Left lobe of liver (tissue), 1 donor: ENCODE measurements around the gene MRPL51. TPM values are rescaled to one million over a fixed set of nuclear protein-coding genes. Genes with fewer than 3 reads are reported as not detected.

Experiments
- total RNA-seq: library from RNA; stranded (reverse); gene quantifications from one replicate; pipeline ENCODE4 v1.2.1, GENCODE V29; 2021
- donor health status: DM: no; HTN: yes; CAD: no.

The MRPL51 gene
- total RNA-seq, 1 donor from 2014 or later, result 84.1 TPM

Other genes starting within 250 kb of the MRPL51 start
- gene PLEKHG6, start 182.6 kb downstream of the MRPL51 start, total RNA-seq, result 5.0 TPM
- 76.0 TPM for gene TNFRSF1A, start 151.2 kb downstream of the MRPL51 start, total RNA-seq
- gene SCNN1A, start 117.7 kb downstream of the MRPL51 start, total RNA-seq, result 6.8 TPM
- gene LTBR, start 109.1 kb downstream of the MRPL51 start, total RNA-seq, result 106 TPM
- 0.58 TPM for gene CD27, start 48.3 kb downstream of the MRPL51 start, total RNA-seq
- gene TAPBPL, start 41.2 kb downstream of the MRPL51 start, total RNA-seq, result 15.8 TPM
- gene VAMP1, start 22.6 kb downstream of the MRPL51 start, total RNA-seq, result 6.1 TPM
- 9.0 TPM for gene NCAPD2, start 840 bp upstream of the MRPL51 start, total RNA-seq
- 1,145 TPM for gene GAPDH, start 41.3 kb upstream of the MRPL51 start, total RNA-seq
- 8.8 TPM for gene IFFO1, start 62.8 kb upstream of the MRPL51 start, total RNA-seq
- gene NOP2, start 75.0 kb upstream of the MRPL51 start, total RNA-seq, result 14.9 TPM
- 87.3 TPM for gene CHD4, start 114.1 kb upstream of the MRPL51 start, total RNA-seq
- gene LPAR5, start 142.7 kb upstream of the MRPL51 start, total RNA-seq, result 0.88 TPM
- 3.2 TPM for gene ACRBP, start 154.2 kb upstream of the MRPL51 start, total RNA-seq
- gene ING4, start 169.9 kb upstream of the MRPL51 start, total RNA-seq, result 14.4 TPM
- gene ZNF384, start 196.1 kb upstream of the MRPL51 start, total RNA-seq, result 20.3 TPM
- gene PIANP, start 207.6 kb upstream of the MRPL51 start, total RNA-seq, result not detected
- 31.1 TPM for gene COPS7A, start 230.8 kb upstream of the MRPL51 start, total RNA-seq